Esophagus muscularis mucosa (tissue), 3 donors: ENCODE results near the gene CCNI.

Experiments
- CTCF ChIP-seq, 3 experiments: fragments of 200-600 bp in 2 of 3; fragments of 450-650 bp in 1 of 3; sonication (generic) in 2 of 3; IDR thresholded peaks; one replicate each; pipeline ENCODE4 v1.5.1; 2017 to 2019; ENCODE audit warnings: antibody characterized with exemption in 3 of 3, mild to moderate bottlenecking in 2 of 3, moderate library complexity in 1 of 3
- POLR2AphosphoS5 ChIP-seq, 2 donors: sonication (generic); formaldehyde crosslinking; IDR thresholded peaks; one replicate each; pipeline ENCODE4 v1.6.1; 2017; ENCODE audit warnings: antibody characterized with exemption in 2 of 2

GRCh38 chr4:77025643-77026321 is 50.0 kb downstream of the CCNI start:
- TF ChIP-seq CTCF (IDR thresholded peaks at IDR 0.05) (no peak), POLR2AphosphoS5 (IDR thresholded peaks at IDR 0.05) (no peak)
